ENCODE results near the gene CYTH1. TPM values are rescaled to one million over a fixed set of nuclear protein-coding genes. Genes with fewer than 3 reads are reported as not detected.
A peak's percentile ranks its signal among the peaks of the same experiment; 100 is the strongest.

The CYTH1 gene
- total RNA-seq, 1 donor from 2014 or later, result 103 TPM

DNA sequence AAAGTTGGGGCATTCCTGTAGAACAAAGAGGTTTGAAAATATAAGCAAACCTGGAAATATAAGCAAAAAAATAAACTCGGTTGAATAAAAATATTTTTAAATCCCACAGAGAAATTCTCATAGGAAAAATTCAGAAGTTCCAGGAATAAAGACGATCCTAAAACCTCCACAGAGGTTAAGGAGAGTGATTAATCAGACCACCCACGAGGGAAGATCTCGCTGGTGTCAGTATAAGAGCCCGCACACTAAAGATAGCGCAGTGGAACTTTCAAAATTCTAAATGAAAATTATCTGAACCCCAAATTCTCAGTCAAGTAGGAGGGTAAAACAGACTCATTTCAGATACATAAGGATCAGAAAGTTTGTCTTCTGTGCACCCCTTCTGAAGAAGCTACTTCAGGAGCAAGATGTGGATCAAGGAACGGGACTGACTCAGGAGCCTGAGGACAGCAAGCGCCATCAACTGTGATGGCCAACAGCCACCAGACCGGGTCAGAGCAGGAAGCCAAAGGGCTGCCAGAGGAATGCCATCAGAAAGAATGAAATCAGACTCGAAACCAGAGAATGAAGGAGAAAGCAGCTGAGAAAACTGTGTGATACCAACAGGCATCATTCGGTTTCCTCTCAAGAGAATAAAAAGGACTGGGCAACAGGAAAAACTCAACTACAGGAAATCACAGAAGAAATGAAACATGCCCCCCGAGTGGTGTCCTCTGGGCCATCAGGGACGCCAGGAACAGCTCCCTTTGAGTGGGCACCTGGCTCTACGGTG, 66.9 kb downstream of the CYTH1 start:
- Histone ChIP-seq H3K27me3 (no peaks in the 10 kb centered on the region), H3K27ac (peak overlapping the region; percentile 9), H3K9me3 (no peaks in the 10 kb centered on the region), H3K4me1 (peaks cover 63% of the 10 kb centered on the region), H3K4me3 (no peak overlapping the region), H3K36me3 (no peaks in the 10 kb centered on the region)
- intact Hi-C loops (cut with DNase I), result no loop called here
- ATAC-seq (no peak), DNase-seq (no peak)
- TF ChIP-seq CTCF (IDR thresholded peaks at IDR 0.05), result no peak

DNA sequence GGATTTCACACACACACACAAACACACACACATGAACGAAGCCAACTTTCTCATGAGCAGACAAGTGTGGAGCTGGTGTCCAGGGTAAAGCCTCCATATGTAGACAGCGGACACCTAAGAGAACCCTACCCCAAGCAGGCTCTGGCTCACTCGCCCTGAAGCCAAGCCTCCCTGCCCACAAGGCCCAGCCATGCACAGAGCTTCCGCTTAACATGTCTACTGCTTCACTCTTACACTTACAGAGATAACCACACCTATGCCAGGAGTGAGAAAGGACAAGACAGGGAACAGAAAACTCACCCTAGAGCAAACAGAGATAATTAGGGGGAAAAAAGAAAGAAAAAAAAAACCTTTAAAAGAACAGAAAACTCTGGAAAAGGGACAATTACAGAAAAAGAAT, 67.5 kb downstream of the CYTH1 start:
- no peaks in the 10 kb centered on the region for H3K9me3 ChIP-seq
- no peak for TF ChIP-seq CTCF (IDR thresholded peaks at IDR 0.05)
- H3K36me3 ChIP-seq, result peaks cover under 1% of the 10 kb centered on the region
- H3K27me3 ChIP-seq, result no peaks in the 10 kb centered on the region
- no peak overlapping the region for H3K4me3 ChIP-seq
- peaks cover 67% of the 10 kb centered on the region for H3K4me1 ChIP-seq
- H3K27ac ChIP-seq, result no peak overlapping the region
- intact Hi-C loops (cut with DNase I), result no loop called here
- no peak for DNase-seq
- no peak for ATAC-seq

DNA sequence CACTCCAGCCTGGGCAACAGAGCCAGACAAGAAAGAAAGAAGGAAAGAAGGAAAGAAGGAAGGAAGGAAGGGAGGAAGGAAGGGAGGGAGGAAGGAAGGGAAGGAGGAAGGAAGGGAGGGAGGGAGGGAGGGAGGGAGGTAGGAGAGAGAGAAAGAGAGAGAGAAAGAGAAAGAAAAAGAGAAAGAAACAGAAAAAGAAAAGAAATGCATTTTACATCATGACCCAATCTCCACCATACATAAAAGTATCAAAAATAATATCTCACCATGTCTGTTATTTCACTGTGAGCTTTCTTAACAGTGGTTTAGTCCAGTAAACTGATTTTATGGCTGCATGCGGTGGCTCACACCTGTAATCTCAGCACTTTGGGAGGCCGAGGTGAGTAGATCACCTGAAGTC, 70.0 kb downstream of the CYTH1 start:
- Histone ChIP-seq H3K9me3 (no peaks in the 10 kb centered on the region), H3K4me1 (peaks cover 61% of the 10 kb centered on the region), H3K4me3 (no peak overlapping the region), H3K27ac (no peak overlapping the region), H3K27me3 (no peaks in the 10 kb centered on the region), H3K36me3 (peaks cover 20% of the 10 kb centered on the region)
- intact Hi-C loops (cut with DNase I), result no loop called here
- DNase-seq (no peak), ATAC-seq (no peak)
- TF ChIP-seq CTCF (IDR thresholded peaks at IDR 0.05), result no peak

DNA sequence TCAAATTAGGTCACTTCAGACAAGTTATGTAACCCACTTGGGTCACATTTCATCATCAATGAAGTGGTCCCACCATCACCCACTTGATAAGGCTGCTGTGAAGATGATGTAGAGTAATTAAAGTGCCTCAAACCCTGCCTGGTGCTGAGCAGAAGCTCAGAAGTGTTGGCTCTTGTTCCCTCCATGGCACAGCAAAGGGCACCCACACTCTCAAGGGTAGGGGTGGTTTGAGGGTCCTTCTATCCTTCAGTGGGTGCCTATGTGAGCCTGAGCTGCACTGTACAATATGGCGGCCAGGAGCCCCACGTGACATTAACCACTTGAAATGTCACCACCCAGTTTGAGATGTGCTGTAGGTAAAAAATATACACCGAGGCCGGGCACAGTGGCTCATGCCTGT, 71.5 kb downstream of the CYTH1 start:
- Histone ChIP-seq H3K4me1 (peaks cover 47% of the 10 kb centered on the region), H3K27me3 (no peaks in the 10 kb centered on the region), H3K27ac (no peak overlapping the region), H3K4me3 (no peak overlapping the region), H3K36me3 (peaks cover 34% of the 10 kb centered on the region), H3K9me3 (no peaks in the 10 kb centered on the region)
- intact Hi-C loops (cut with DNase I), result no loop called here
- ATAC-seq (no peak), DNase-seq (no peak)
- TF ChIP-seq CTCF (IDR thresholded peaks at IDR 0.05), result no peak

- Histone ChIP-seq H3K27ac (peak overlapping the region; percentile 27), H3K36me3 (peaks cover 42% of the 10 kb centered on the region), H3K4me1 (peaks cover 39% of the 10 kb centered on the region), H3K4me3 (no peak overlapping the region), H3K9me3 (no peaks in the 10 kb centered on the region), H3K27me3 (no peaks in the 10 kb centered on the region)
- no peak for DNase-seq
- ATAC-seq, result no peak
- TF ChIP-seq CTCF (IDR thresholded peaks at IDR 0.05), result no peak
- intact Hi-C loops (cut with DNase I), result loop anchor here (10.0 kb wide), 1 partner anchor 205 kb away; no protein-coding TSS in a partner anchor
These were observed 72.3 kb downstream of the CYTH1 start for GRCh38 chr17:78709751-78710181.
